OCI-LY7 (cell line): ENCODE measurements around the gene GNAL. TPM values are rescaled to one million over a fixed set of nuclear protein-coding genes. Genes with fewer than 3 reads are reported as not detected.

Source experiments
- BruUV-seq: library from RNA; stranded (reverse); fragments of 400-500 nt; replicated peaks from 2 replicates; lab custom pipeline; 2021; lab: Mats Ljungman, UMichigan
- CTCF ChIA-PET: fragments of 300-600 bp; sonication (Branson Sonifier 250); formaldehyde crosslinking; loops from one replicate; lab custom pipeline; 2022; ENCODE audit warnings: antibody characterized with exemption; ENCODE audit not compliant: unreplicated experiment; lab: Charles Lee
- POLR2A ChIA-PET: fragments of 300-600 bp; sonication (Branson Sonifier 250); formaldehyde crosslinking; loops from one replicate; lab custom pipeline; 2022; ENCODE audit warnings: antibody characterized with exemption; lab: Charles Lee
- DNase-seq: peaks from one replicate; pipeline ENCODE4 v3.0.0-alpha.2; 2015; ENCODE audit warnings: low spot score
- H2AFZ ChIP-seq: fragments of 200-600 bp; sonication (generic), shearing (Covaris generic); 2 replicates; pipeline ENCODE4 v1.6.1; 2014; ENCODE audit warnings: mild to moderate bottlenecking, antibody characterized with exemption, low read length, moderate library complexity
- H3K27ac ChIP-seq: fragments of 200-600 bp; sonication (generic); 2 replicates; pipeline ENCODE4 v1.5.1; 2014; ENCODE audit warnings: mixed run types, low read depth, mild to moderate bottlenecking, moderate library complexity, low read length, inconsistent platforms; ENCODE audit not compliant: poor library complexity, severe bottlenecking
- H3K36me3 ChIP-seq: fragments of 200-600 bp; sonication (generic); 2 replicates; pipeline ENCODE4 v1.6.1; 2014; ENCODE audit warnings: mild to moderate bottlenecking, antibody characterized with exemption, low read length, moderate library complexity, mixed read lengths; ENCODE audit not compliant: insufficient read depth
- H3K4me1 ChIP-seq: fragments of 200-600 bp; sonication (generic); 2 replicates; pipeline ENCODE4 v1.5.1; 2014; ENCODE audit warnings: mild to moderate bottlenecking, low read length; ENCODE audit not compliant: insufficient read depth, poor library complexity, severe bottlenecking
- H3K4me2 ChIP-seq: fragments of 200-600 bp; sonication (generic); 2 replicates; pipeline ENCODE4 v1.6.1; 2014; ENCODE audit warnings: mild to moderate bottlenecking, low read length
- H3K4me3 ChIP-seq: fragments of 200-600 bp; sonication (generic); 2 replicates; pipeline ENCODE4 v1.5.1; 2014; ENCODE audit warnings: mild to moderate bottlenecking, low read depth, low read length; ENCODE audit not compliant: poor library complexity, severe bottlenecking
- H3K79me2 ChIP-seq: fragments of 200-600 bp; sonication (generic); 2 replicates; pipeline ENCODE4 v1.6.1; 2016; ENCODE audit warnings: low read depth, mild to moderate bottlenecking, low read length, moderate library complexity, mixed read lengths; ENCODE audit not compliant: insufficient read depth
- H3K9me2 ChIP-seq: fragments of 200-600 bp; sonication (generic); 2 replicates; pipeline ENCODE4 v1.6.1; 2016; ENCODE audit warnings: mild to moderate bottlenecking, low read length, mixed read lengths; ENCODE audit not compliant: insufficient read depth
- H3K9me3 ChIP-seq: fragments of 200-600 bp; sonication (generic); 2 replicates; pipeline ENCODE4 v1.6.1; 2014; ENCODE audit warnings: mild to moderate bottlenecking, mixed run types, low read length, mixed read lengths
- H4K20me1 ChIP-seq: fragments of 200-600 bp; sonication (generic); 2 replicates; pipeline ENCODE4 v1.6.1; 2014; ENCODE audit warnings: mild to moderate bottlenecking, antibody characterized with exemption, low read length, moderate library complexity, mixed read lengths; ENCODE audit not compliant: insufficient read depth
- CTCF ChIP-seq: fragments of 200-600 bp; sonication (generic); conservative IDR thresholded peaks from 2 replicates; pipeline ENCODE4 v1.5.1; 2014; ENCODE audit warnings: mild to moderate bottlenecking, antibody characterized with exemption, low read length, moderate library complexity, mixed read lengths
- EZH2phosphoT487 ChIP-seq: fragments of 200-600 bp; sonication (generic); IDR thresholded peaks from 2 replicates; pipeline ENCODE4 v1.6.1; 2018; ENCODE audit warnings: low read depth, borderline replicate concordance, mild to moderate bottlenecking, mixed run types, antibody characterized with exemption, low read length, moderate library complexity, mixed read lengths
- intact Hi-C: fragments of 100-400 bp; cut with micrococcal nuclease; formaldehyde crosslinking; loops from one replicate; pipeline ENCODE4 v1.10.0; 2022; ENCODE audit not compliant: unreplicated experiment
- total RNA-seq, 2 experiments: library from RNA; depleted of rRNA in 1 of 2; stranded (reverse); fragments of >200 nt in 1 of 2; shearing (Covaris generic) in 1 of 2; gene quantifications; 2 replicates each; pipeline ENCODE4 v1.2.3, GENCODE V29; 2014 to 2022

Gene GNAL
- total RNA-seq, 2 experiments from 2014 or later, result 0.03 to 0.25 TPM

GRCh38 chr18:11828786-11829432 is 139.8 kb downstream of the GNAL start:
- Histone ChIP-seq H4K20me1 (no peaks in the 10 kb centered on the region), H3K9me2 (no peaks in the 10 kb centered on the region), H3K4me1 (no peaks in the 10 kb centered on the region), H3K9me3 (0 out of 2 replicates have a peak, but pooled peaks cover 3% of the 10 kb centered on the region), H2AFZ (no peak overlapping the region), H3K79me2 (no peaks in the 10 kb centered on the region), H3K4me3 (no peak overlapping the region), H3K4me2 (no peak overlapping the region), H3K27ac (no peak overlapping the region), H3K36me3 (no peaks in the 10 kb centered on the region)
- no TSS peak for BruUV-seq
- no peak for DNase-seq
- CTCF ChIA-PET, result no interaction called here
- POLR2A ChIA-PET, result interaction anchor here (0.7 kb wide), 1 partner anchor 274 kb away, joined by 3 read pairs; no protein-coding TSS in a partner anchor
- intact Hi-C loops, result no loop called here
- TF ChIP-seq EZH2phosphoT487 (no peak), CTCF (no peak)

GRCh38 chr18:11830585-11830984 is 141.5 kb downstream of the GNAL start:
- ChIA-PET CTCF (no interaction called here), POLR2A (no interaction called here)
- BruUV-seq, result no TSS peak
- no peak for DNase-seq
- Histone ChIP-seq H3K9me2 (no peaks in the 10 kb centered on the region), H3K4me2 (no peak overlapping the region), H3K9me3 (0 out of 2 replicates have a peak, but pooled peaks cover 3% of the 10 kb centered on the region), H4K20me1 (no peaks in the 10 kb centered on the region), H2AFZ (no peak overlapping the region), H3K27ac (no peak overlapping the region), H3K4me1 (no peaks in the 10 kb centered on the region), H3K4me3 (no peak overlapping the region), H3K79me2 (no peaks in the 10 kb centered on the region), H3K36me3 (no peaks in the 10 kb centered on the region)
- TF ChIP-seq CTCF (no peak), EZH2phosphoT487 (no peak)
- intact Hi-C loops, result no loop called here

GRCh38 chr18:11831921-11832320 is 142.9 kb downstream of the GNAL start:
- Histone ChIP-seq H3K27ac (no peak overlapping the region), H3K9me2 (no peaks in the 10 kb centered on the region), H3K4me1 (no peaks in the 10 kb centered on the region), H3K79me2 (no peaks in the 10 kb centered on the region), H3K4me3 (no peak overlapping the region), H3K9me3 (0 out of 2 replicates have a peak, but pooled peaks cover 3% of the 10 kb centered on the region), H2AFZ (no peak overlapping the region), H3K36me3 (no peaks in the 10 kb centered on the region), H3K4me2 (no peak overlapping the region), H4K20me1 (no peaks in the 10 kb centered on the region)
- ChIA-PET CTCF (no interaction called here), POLR2A (no interaction called here)
- DNase-seq, result no peak
- intact Hi-C loops, result no loop called here
- TF ChIP-seq CTCF (no peak), EZH2phosphoT487 (no peak)
- no TSS peak for BruUV-seq
